Caco-2 (cell line): ENCODE measurements around the gene OSBPL5. TPM values are rescaled to one million over a fixed set of nuclear protein-coding genes. Genes with fewer than 3 reads are reported as not detected.

Experiments
- BruUV-seq: library from RNA; stranded (reverse); fragments of 400-500 nt; replicated peaks from 2 replicates; lab custom pipeline; 2021; lab: Mats Ljungman, UMichigan
- CTCF ChIA-PET: fragments of 300-600 bp; sonication (Branson Sonifier 250); formaldehyde crosslinking; loops from one replicate; lab custom pipeline; 2022; ENCODE audit warnings: antibody characterized with exemption; lab: Charles Lee
- POLR2A ChIA-PET: fragments of 300-600 bp; sonication (Branson Sonifier 250); formaldehyde crosslinking; loops from one replicate; lab custom pipeline; 2022; ENCODE audit warnings: antibody characterized with exemption; lab: Charles Lee
- DNase-seq, 2 experiments: peaks; one replicate each; pipeline versions ENCODE4 v3.0.0 to v3.0.0-alpha.2; 2020 to 2022
- H3K27me3 ChIP-seq: replicated peaks from 2 replicates; pipeline ENCODE4 v1.6.0; 2011; ENCODE audit warnings: low read length; ENCODE audit not compliant: control insufficient read depth, insufficient read depth
- H3K36me3 ChIP-seq: 2 replicates; pipeline ENCODE4 v1.5.1; 2011; ENCODE audit warnings: low read length; ENCODE audit not compliant: control insufficient read depth, insufficient read depth
- H3K4me1 ChIP-seq: fragments of 250-450 bp; sonication (Bioruptor Pico); 2 replicates; pipeline ENCODE4 v1.5.1; 2020; ENCODE audit warnings: mild to moderate bottlenecking
- H3K4me3 ChIP-seq: 2 replicates; pipeline ENCODE4 v1.5.1; 2011; ENCODE audit warnings: low read depth, mild to moderate bottlenecking, control low read depth, low read length
- H3K9me3 ChIP-seq: fragments of 250-450 bp; sonication (Bioruptor Pico); 2 replicates; pipeline ENCODE4 v1.5.1; 2020; ENCODE audit warnings: mild to moderate bottlenecking, moderate library complexity
- H3K27ac Mint-ChIP-seq: one replicate; pipeline ENCODE4 v1.8.0; 2022; ENCODE audit warnings: mixed read lengths; ENCODE audit not compliant: unreplicated experiment
- H3K27me3 Mint-ChIP-seq: one replicate; pipeline ENCODE4 v1.8.0; 2022; ENCODE audit warnings: mixed read lengths; ENCODE audit not compliant: insufficient read depth, unreplicated experiment
- H3K36me3 Mint-ChIP-seq: one replicate; pipeline ENCODE4 v1.8.0; 2022; ENCODE audit warnings: mild to moderate bottlenecking, mixed read lengths; ENCODE audit not compliant: insufficient read depth, unreplicated experiment
- H3K4me1 Mint-ChIP-seq: one replicate; pipeline ENCODE4 v1.8.0; 2022; ENCODE audit warnings: low read depth, mixed read lengths; ENCODE audit not compliant: unreplicated experiment
- H3K4me3 Mint-ChIP-seq: one replicate; pipeline ENCODE4 v1.8.0; 2022; ENCODE audit warnings: mild to moderate bottlenecking, moderate library complexity, mixed read lengths; ENCODE audit not compliant: unreplicated experiment
- H3K9me3 Mint-ChIP-seq: one replicate; pipeline ENCODE4 v1.8.0; 2022; ENCODE audit warnings: mixed read lengths; ENCODE audit not compliant: unreplicated experiment
- CTCF ChIP-seq, 2 experiments: fragments of 200-600 bp in 1 of 2; IDR thresholded peaks; 1 replicate in 1 of 2; 2 replicates in 1 of 2; pipeline versions ENCODE4 v1.5.1 to v1.8.0; 2011 to 2022; ENCODE audit warnings: antibody characterized with exemption in 1 of 2, control low read depth in 1 of 2, inconsistent platforms in 1 of 2, low read depth in 1 of 2, low read length in 1 of 2, mild to moderate bottlenecking in 1 of 2, moderate library complexity in 1 of 2; ENCODE audit not compliant: insufficient read depth in 1 of 2, severe bottlenecking in 1 of 2, unreplicated experiment in 1 of 2
- intact Hi-C: fragments of 100-400 bp; cut with micrococcal nuclease; formaldehyde crosslinking; loops from one replicate; pipeline ENCODE4 v1.10.0; 2022; ENCODE audit not compliant: unreplicated experiment
- total RNA-seq: library from RNA; stranded (reverse); gene quantifications from 2 replicates; pipeline ENCODE4 v1.2.3, GENCODE V29; 2022

Gene OSBPL5
- total RNA-seq, 1 experiment from 2014 or later = 4.9 TPM

GRCh38 chr11:3191586-3192324, 26.6 kb upstream of the OSBPL5 start:
- no peak for DNase-seq
- TF ChIP-seq CTCF (IDR thresholded peaks at IDR 0.05; ENCODE audit: insufficient read depth in 1 of 2, low read depth in 1 of 2, low read length in 1 of 2, severe bottlenecking in 1 of 2, unreplicated experiment in 1 of 2) = no peak
- H3K9me3 ChIP-seq = no peaks in the 10 kb centered on the region
- H3K27me3 Mint-ChIP-seq = peaks cover 10% of the 10 kb centered on the region
- no peaks in the 10 kb centered on the region for H3K36me3 Mint-ChIP-seq
- no peak overlapping the region for H3K27ac Mint-ChIP-seq
- intact Hi-C loops = no loop called here
- no TSS peak for BruUV-seq
- H3K4me1 ChIP-seq = no peaks in the 10 kb centered on the region
- no peak overlapping the region for H3K4me3 ChIP-seq
- POLR2A ChIA-PET = no interaction called here
- H3K4me1 Mint-ChIP-seq = no peaks in the 10 kb centered on the region
- no peaks in the 10 kb centered on the region; the same call in 1 of the 2 replicates for H3K27me3 ChIP-seq
- no peaks in the 10 kb centered on the region for H3K36me3 ChIP-seq
- H3K4me3 Mint-ChIP-seq = no peak overlapping the region
- H3K9me3 Mint-ChIP-seq = no peaks in the 10 kb centered on the region
- CTCF ChIA-PET = no interaction called here

- no peaks in the 10 kb centered on the region for H3K4me1 ChIP-seq
- Mint-ChIP-seq H3K27me3 (peaks cover 10% of the 10 kb centered on the region), H3K9me3 (no peaks in the 10 kb centered on the region), H3K4me3 (no peak overlapping the region), H3K27ac (no peak overlapping the region), H3K4me1 (no peaks in the 10 kb centered on the region), H3K36me3 (no peaks in the 10 kb centered on the region)
- CTCF ChIA-PET = no interaction called here
- DNase-seq = no peak
- BruUV-seq = no TSS peak
- intact Hi-C loops = no loop called here
- no peak for TF ChIP-seq CTCF (IDR thresholded peaks at IDR 0.05; ENCODE audit: insufficient read depth in 1 of 2, low read depth in 1 of 2, low read length in 1 of 2, severe bottlenecking in 1 of 2, unreplicated experiment in 1 of 2)
- no peaks in the 10 kb centered on the region for H3K9me3 ChIP-seq
- H3K27me3 ChIP-seq = no peaks in the 10 kb centered on the region; the same call in 1 of the 2 replicates
- no peaks in the 10 kb centered on the region for H3K36me3 ChIP-seq
- H3K4me3 ChIP-seq = no peak overlapping the region
- POLR2A ChIA-PET = no interaction called here
Observed at GRCh38 chr11:3190600-3190999, 25.5 kb upstream of the OSBPL5 start.

GRCh38 chr11:3189886-3190583, 24.9 kb upstream of the OSBPL5 start:
- no peak overlapping the region for H3K4me3 ChIP-seq
- TF ChIP-seq CTCF (IDR thresholded peaks at IDR 0.05; ENCODE audit: insufficient read depth in 1 of 2, low read depth in 1 of 2, low read length in 1 of 2, severe bottlenecking in 1 of 2, unreplicated experiment in 1 of 2) = no peak
- Mint-ChIP-seq H3K4me1 (no peaks in the 10 kb centered on the region), H3K27me3 (peaks cover 10% of the 10 kb centered on the region), H3K36me3 (no peaks in the 10 kb centered on the region), H3K27ac (no peak overlapping the region), H3K4me3 (no peak overlapping the region), H3K9me3 (no peaks in the 10 kb centered on the region)
- CTCF ChIA-PET = no interaction called here
- POLR2A ChIA-PET = no interaction called here
- no peaks in the 10 kb centered on the region for H3K9me3 ChIP-seq
- H3K4me1 ChIP-seq = no peaks in the 10 kb centered on the region
- no peak for DNase-seq
- H3K27me3 ChIP-seq = no peaks in the 10 kb centered on the region; the same call in 1 of the 2 replicates
- H3K36me3 ChIP-seq = no peaks in the 10 kb centered on the region
- intact Hi-C loops = no loop called here
- BruUV-seq = no TSS peak
